Measurements from ENCODE around the gene GPD2. TPM values are rescaled to one million over a fixed set of nuclear protein-coding genes. Genes with fewer than 3 reads are reported as not detected.
"Not testable (repeated sequence)": the region's sequence is repeated elsewhere in the genome, so short reads cannot be mapped to it uniquely, and the experiment has no call there.

Gene GPD2
- total RNA-seq, 1 donor from 2014 or later: 33.4 TPM

- no peak for DNase-seq (ENCODE audit: low read depth in 2 of 2)
Measured at GRCh38 chr2:156474401-156474800, 38.2 kb downstream of the GPD2 start.

- no peak for DNase-seq (ENCODE audit: low read depth in 2 of 2)
Measured at GRCh38 chr2:156476021-156476849, 40.1 kb downstream of the GPD2 start.

- DNase-seq (ENCODE audit: low read depth in 2 of 2): no peak
Measured at GRCh38 chr2:156476850-156477206, 40.6 kb downstream of the GPD2 start.

- no peak for DNase-seq (ENCODE audit: low read depth in 2 of 2)
Measured at GRCh38 chr2:156480376-156480775, 44.2 kb downstream of the GPD2 start.

GRCh38 chr2:156481312-156481711 is 45.1 kb downstream of the GPD2 start:
- no peak for DNase-seq (ENCODE audit: low read depth in 2 of 2)

GRCh38 chr2:156483741-156484173 is 47.6 kb downstream of the GPD2 start:
- DNase-seq (ENCODE audit: low read depth in 2 of 2): no peak

GRCh38 chr2:156486147-156486546 is 50.0 kb downstream of the GPD2 start:
- DNase-seq (ENCODE audit: low read depth in 2 of 2): peak in 1 of 2 donors; percentile 7

GRCh38 chr2:156486614-156487013 is 50.4 kb downstream of the GPD2 start:
- DNase-seq (ENCODE audit: low read depth in 2 of 2): no peak

GRCh38 chr2:156489195-156489594 is 53.0 kb downstream of the GPD2 start:
- no peak for DNase-seq (ENCODE audit: low read depth in 2 of 2)

GRCh38 chr2:156489750-156490465 is 53.7 kb downstream of the GPD2 start:
- no peak for DNase-seq (ENCODE audit: low read depth in 2 of 2)

GRCh38 chr2:156490466-156490840 is 54.3 kb downstream of the GPD2 start:
- no peak for DNase-seq (ENCODE audit: low read depth in 2 of 2)

GRCh38 chr2:156491176-156491575 is 55.0 kb downstream of the GPD2 start:
- peak in 1 of 2 donors; percentile 3 for DNase-seq (ENCODE audit: low read depth in 2 of 2)

GRCh38 chr2:156492979-156493378 is 56.8 kb downstream of the GPD2 start:
- no peak for DNase-seq (ENCODE audit: low read depth in 2 of 2)

- not testable (repeated sequence) for DNase-seq (ENCODE audit: low read depth in 2 of 2)
Measured at GRCh38 chr2:156495998-156496397, 59.8 kb downstream of the GPD2 start.

- DNase-seq (ENCODE audit: low read depth in 2 of 2): no peak
Measured at GRCh38 chr2:156505696-156506095, 69.5 kb downstream of the GPD2 start.

GRCh38 chr2:156511122-156511521 is 74.9 kb downstream of the GPD2 start:
- DNase-seq (ENCODE audit: low read depth in 2 of 2): no peak

GRCh38 chr2:156511803-156512202 is 75.6 kb downstream of the GPD2 start:
- DNase-seq (ENCODE audit: low read depth in 2 of 2): no peak

GRCh38 chr2:156512451-156512850 is 76.3 kb downstream of the GPD2 start:
- DNase-seq (ENCODE audit: low read depth in 2 of 2): no peak

- DNase-seq (ENCODE audit: low read depth in 2 of 2): no peak
Measured at GRCh38 chr2:156513219-156513618, 77.0 kb downstream of the GPD2 start.

- DNase-seq (ENCODE audit: low read depth in 2 of 2): no peak
Measured at GRCh38 chr2:156517419-156517818, 81.2 kb downstream of the GPD2 start.

- DNase-seq (ENCODE audit: low read depth in 2 of 2): no peak
Measured at GRCh38 chr2:156518138-156518537, 82.0 kb downstream of the GPD2 start.

- no peak for DNase-seq (ENCODE audit: low read depth in 2 of 2)
Measured at GRCh38 chr2:156522864-156523440, 86.8 kb downstream of the GPD2 start.
